ENCODE data around the gene MVP. TPM values are rescaled to one million over a fixed set of nuclear protein-coding genes. Genes with fewer than 3 reads are reported as not detected.

MVP gene
- polyA plus RNA-seq, 1 donor from 2014 or later, result 2.5 TPM

- no peak for TF ChIP-seq POLR2AphosphoS5 (IDR thresholded peaks at IDR 0.05)
- no peak for TF ChIP-seq REST (IDR thresholded peaks at IDR 0.05; ENCODE audit: borderline replicate concordance)
- no peak for TF ChIP-seq EZH2 (IDR thresholded peaks at IDR 0.05; ENCODE audit: borderline replicate concordance, insufficient read depth, low read length, poor library complexity, severe bottlenecking)
- no peak for TF ChIP-seq MXI1 (conservative IDR thresholded peaks at IDR 0.05; ENCODE audit: poor library complexity, severe bottlenecking)
- no peak for TF ChIP-seq RAD21 (conservative IDR thresholded peaks at IDR 0.05)
- TF ChIP-seq EP300 (conservative IDR thresholded peaks at IDR 0.05; ENCODE audit: poor library complexity, severe bottlenecking), result no peak
- no peak for TF ChIP-seq TAF1 (IDR thresholded peaks at IDR 0.05; ENCODE audit: low read depth)
- TF ChIP-seq, protein P1, sequence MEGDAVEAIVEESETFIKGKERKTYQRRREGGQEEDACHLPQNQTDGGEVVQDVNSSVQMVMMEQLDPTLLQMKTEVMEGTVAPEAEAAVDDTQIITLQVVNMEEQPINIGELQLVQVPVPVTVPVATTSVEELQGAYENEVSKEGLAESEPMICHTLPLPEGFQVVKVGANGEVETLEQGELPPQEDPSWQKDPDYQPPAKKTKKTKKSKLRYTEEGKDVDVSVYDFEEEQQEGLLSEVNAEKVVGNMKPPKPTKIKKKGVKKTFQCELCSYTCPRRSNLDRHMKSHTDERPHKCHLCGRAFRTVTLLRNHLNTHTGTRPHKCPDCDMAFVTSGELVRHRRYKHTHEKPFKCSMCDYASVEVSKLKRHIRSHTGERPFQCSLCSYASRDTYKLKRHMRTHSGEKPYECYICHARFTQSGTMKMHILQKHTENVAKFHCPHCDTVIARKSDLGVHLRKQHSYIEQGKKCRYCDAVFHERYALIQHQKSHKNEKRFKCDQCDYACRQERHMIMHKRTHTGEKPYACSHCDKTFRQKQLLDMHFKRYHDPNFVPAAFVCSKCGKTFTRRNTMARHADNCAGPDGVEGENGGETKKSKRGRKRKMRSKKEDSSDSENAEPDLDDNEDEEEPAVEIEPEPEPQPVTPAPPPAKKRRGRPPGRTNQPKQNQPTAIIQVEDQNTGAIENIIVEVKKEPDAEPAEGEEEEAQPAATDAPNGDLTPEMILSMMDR (IDR thresholded peaks at IDR 0.05; ENCODE audit: poor library complexity, severe bottlenecking), result no peak
- no peak for TF ChIP-seq SMC3 (conservative IDR thresholded peaks at IDR 0.05; ENCODE audit: poor library complexity)
- Histone ChIP-seq H3K36me3 (ENCODE audit: insufficient read depth, low read length) (no peaks in the 10 kb centered on the region), H3K27ac (ENCODE audit: low read length) (no peak overlapping the region)
Measured at GRCh38 chr16:29891525-29892457, 71.5 kb downstream of the MVP start.

GRCh38 chr16:29892458-29892813 is 72.2 kb downstream of the MVP start:
- H3K4me2 ChIP-seq (ENCODE audit: low read length), result no peak overlapping the region
- TF ChIP-seq, protein P1 (IDR thresholded peaks at IDR 0.05; ENCODE audit: poor library complexity, severe bottlenecking), result no peak
- TF ChIP-seq EP300 (conservative IDR thresholded peaks at IDR 0.05; ENCODE audit: poor library complexity, severe bottlenecking) (no peak), RAD21 (conservative IDR thresholded peaks at IDR 0.05) (no peak), TAF1 (IDR thresholded peaks at IDR 0.05; ENCODE audit: low read depth) (no peak), SMC3 (conservative IDR thresholded peaks at IDR 0.05; ENCODE audit: poor library complexity) (no peak), POLR2AphosphoS5 (IDR thresholded peaks at IDR 0.05) (no peak), EZH2 (IDR thresholded peaks at IDR 0.05; ENCODE audit: borderline replicate concordance, insufficient read depth, low read length, poor library complexity, severe bottlenecking) (no peak), MXI1 (conservative IDR thresholded peaks at IDR 0.05; ENCODE audit: poor library complexity, severe bottlenecking) (no peak)
- H3K27ac ChIP-seq (ENCODE audit: low read length), result no peak overlapping the region
- H4K20me1 ChIP-seq (ENCODE audit: insufficient read depth), result no peaks in the 10 kb centered on the region
- H3K79me2 ChIP-seq (replicated peaks; ENCODE audit: insufficient read depth, low read length), result peaks cover 3% of the 10 kb centered on the region
- H2AFZ ChIP-seq (ENCODE audit: low read depth, low read length), result no peak overlapping the region
- no peaks in the 10 kb centered on the region for H3K27me3 ChIP-seq (ENCODE audit: insufficient read depth, low read depth, low read length)
- H3K36me3 ChIP-seq (ENCODE audit: insufficient read depth, low read length), result no peaks in the 10 kb centered on the region
- no peak overlapping the region for H3K9ac ChIP-seq (ENCODE audit: low read length)
- H3K4me3 ChIP-seq (ENCODE audit: low read length), result no peak overlapping the region
- H3K9me2 ChIP-seq (ENCODE audit: insufficient read depth, low read length), result no peaks in the 10 kb centered on the region
- no peaks in the 10 kb centered on the region for H3F3A ChIP-seq (ENCODE audit: insufficient read depth, low read length, poor library complexity, severe bottlenecking)
- no peaks in the 10 kb centered on the region for H3K9me3 ChIP-seq (ENCODE audit: low read length)

More at GRCh38 chr16:29891525-29892457, 71.5 kb downstream of the MVP start:
- Histone ChIP-seq H3K4me3 (ENCODE audit: low read length) (no peak overlapping the region), H3F3A (ENCODE audit: insufficient read depth, low read length, poor library complexity, severe bottlenecking) (no peaks in the 10 kb centered on the region), H3K27me3 (ENCODE audit: insufficient read depth, low read depth, low read length) (no peaks in the 10 kb centered on the region), H3K9me2 (ENCODE audit: insufficient read depth, low read length) (no peaks in the 10 kb centered on the region), H3K9ac (ENCODE audit: low read length) (no peak overlapping the region), H3K79me2 (replicated peaks; ENCODE audit: insufficient read depth, low read length) (no peaks in the 10 kb centered on the region), H2AFZ (ENCODE audit: low read depth, low read length) (no peak overlapping the region), H3K4me2 (ENCODE audit: low read length) (no peak overlapping the region), H3K9me3 (ENCODE audit: low read length) (no peaks in the 10 kb centered on the region), H4K20me1 (ENCODE audit: insufficient read depth) (no peaks in the 10 kb centered on the region)

All from neural cell (in vitro differentiated cells).